Measurements from ENCODE around the gene CFDP1. TPM values are rescaled to one million over a fixed set of nuclear protein-coding genes. Genes with fewer than 3 reads are reported as not detected.

CFDP1 gene
- total and polyA plus RNA-seq, 2 of the 13 experiments (the other 11 are each of a cell fraction or from before 2014, with no cell fraction given) = 78.6 to 153 TPM

- TF ChIP-seq TCF7 (IDR thresholded peaks at IDR 0.05; ENCODE audit: low read depth) (0 out of 2 replicates have a peak, but pooled peaks have one; percentile 17), ZFP36 (IDR thresholded peaks at IDR 0.05; ENCODE audit: borderline replicate concordance, low read depth, low read length, partially characterized antibody) (no peak)
- TF ChIP-seq, protein P1, sequence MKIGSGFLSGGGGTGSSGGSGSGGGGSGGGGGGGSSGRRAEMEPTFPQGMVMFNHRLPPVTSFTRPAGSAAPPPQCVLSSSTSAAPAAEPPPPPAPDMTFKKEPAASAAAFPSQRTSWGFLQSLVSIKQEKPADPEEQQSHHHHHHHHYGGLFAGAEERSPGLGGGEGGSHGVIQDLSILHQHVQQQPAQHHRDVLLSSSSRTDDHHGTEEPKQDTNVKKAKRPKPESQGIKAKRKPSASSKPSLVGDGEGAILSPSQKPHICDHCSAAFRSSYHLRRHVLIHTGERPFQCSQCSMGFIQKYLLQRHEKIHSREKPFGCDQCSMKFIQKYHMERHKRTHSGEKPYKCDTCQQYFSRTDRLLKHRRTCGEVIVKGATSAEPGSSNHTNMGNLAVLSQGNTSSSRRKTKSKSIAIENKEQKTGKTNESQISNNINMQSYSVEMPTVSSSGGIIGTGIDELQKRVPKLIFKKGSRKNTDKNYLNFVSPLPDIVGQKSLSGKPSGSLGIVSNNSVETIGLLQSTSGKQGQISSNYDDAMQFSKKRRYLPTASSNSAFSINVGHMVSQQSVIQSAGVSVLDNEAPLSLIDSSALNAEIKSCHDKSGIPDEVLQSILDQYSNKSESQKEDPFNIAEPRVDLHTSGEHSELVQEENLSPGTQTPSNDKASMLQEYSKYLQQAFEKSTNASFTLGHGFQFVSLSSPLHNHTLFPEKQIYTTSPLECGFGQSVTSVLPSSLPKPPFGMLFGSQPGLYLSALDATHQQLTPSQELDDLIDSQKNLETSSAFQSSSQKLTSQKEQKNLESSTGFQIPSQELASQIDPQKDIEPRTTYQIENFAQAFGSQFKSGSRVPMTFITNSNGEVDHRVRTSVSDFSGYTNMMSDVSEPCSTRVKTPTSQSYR (CRISPR knock-in tag; IDR thresholded peaks at IDR 0.05; ENCODE audit: borderline replicate concordance) = peak; percentile 27; the same call in 1 of the 2 replicates
These were observed 161.2 kb downstream of the CFDP1 start (continued) for GRCh38 chr16:75272097-75272551.

GRCh38 chr16:75271441-75272096 lies 161.7 kb downstream of the CFDP1 start:
- in situ Hi-C loops (cut with HindIII; ENCODE audit: extremely low pct_ligation_motif_present, low pct_unique_long_range_greater_than_20kb) (no loop called here), intact Hi-C loops (cut with micrococcal nuclease; ENCODE audit: unreplicated experiment) (no loop called here)
- peak overlapping the region; percentile 88 for H3K4me2 ChIP-seq (ENCODE audit: low read depth, low read length)
- H3K9me3 ChIP-seq (ENCODE audit: low read length) = no peaks in the 10 kb centered on the region
- H3K27ac ChIP-seq (ENCODE audit: extremely low read length, insufficient read depth, low read length) = no peak overlapping the region
- peak overlapping the region; percentile 4 for H2AFZ ChIP-seq (ENCODE audit: low read length)
- ATAC-seq (no peak; the same call in 2 of the 3 replicates), FAIRE-seq (peak; percentile 23), DNase-seq (ENCODE audit: low spot score) (no peak)
- peak overlapping the region; percentile 37 for H3K9ac ChIP-seq (ENCODE audit: insufficient read depth, low read depth, low read length)
- H3K79me2 ChIP-seq (ENCODE audit: insufficient read depth, low read length) = no peaks in the 10 kb centered on the region
- ChIA-PET POLR2A (interaction anchor here (0.9 to 4.5 kb wide), 6 partner anchors 9 to 39 kb away, joined by 3 to 41 read pairs (median 6); no protein-coding TSS in a partner anchor), CTCF (ENCODE audit: low intra/inter-chr PET ratio, low total read pairs) (no interaction called here)
- peaks cover 66% of the 10 kb centered on the region for H3K4me1 ChIP-seq (ENCODE audit: insufficient read depth, low read length)
- no peaks in the 10 kb centered on the region for H3K27me3 ChIP-seq (ENCODE audit: control insufficient read depth in 1 of 2, insufficient read depth in 2 of 2, low read length in 2 of 2)
- WGBS (ENCODE audit: low lambda C conversion rate) = 4% methylated on average over 6 of the region's 6 CpGs
- H3K36me3 ChIP-seq (replicated peaks in 1 of 2; ENCODE audit: control insufficient read depth in 1 of 2, insufficient read depth in 2 of 2, low read length in 2 of 2) = no peaks in the 10 kb centered on the region
- H4K20me1 ChIP-seq (ENCODE audit: insufficient read depth, low read length) = no peaks in the 10 kb centered on the region
- no TSS peak for BruUV-seq (replicated peaks)
- H3K4me3 ChIP-seq (replicated peaks in 1 of 3; ENCODE audit: insufficient read depth in 1 of 3, low read depth in 2 of 3, low read length in 3 of 3) = peak overlapping the region; percentile 41 to 59 (median 56)
- 0 out of 2 replicates have a peak, but pooled peaks have one; percentile 44 for TF ChIP-seq ZBTB7A (CRISPR knock-in tag; IDR thresholded peaks at IDR 0.05)
- no peak for TF ChIP-seq ZEB1 (IDR thresholded peaks at IDR 0.05; ENCODE audit: insufficient replicate concordance, low read depth)
- TF ChIP-seq ZBTB7B (CRISPR knock-in tag; IDR thresholded peaks at IDR 0.05) = 0 out of 2 replicates have a peak, but pooled peaks have one; percentile 28
- no peak for TF ChIP-seq ZHX2 (IDR thresholded peaks at IDR 0.05; ENCODE audit: low read depth)
- TF ChIP-seq ZHX2 (CRISPR knock-in tag; IDR thresholded peaks at IDR 0.05; ENCODE audit: borderline replicate concordance) = no peak
- TF ChIP-seq ATAD3A (CRISPR knock-in tag; IDR thresholded peaks at IDR 0.05) = no peak
- TF ChIP-seq, protein P2, sequence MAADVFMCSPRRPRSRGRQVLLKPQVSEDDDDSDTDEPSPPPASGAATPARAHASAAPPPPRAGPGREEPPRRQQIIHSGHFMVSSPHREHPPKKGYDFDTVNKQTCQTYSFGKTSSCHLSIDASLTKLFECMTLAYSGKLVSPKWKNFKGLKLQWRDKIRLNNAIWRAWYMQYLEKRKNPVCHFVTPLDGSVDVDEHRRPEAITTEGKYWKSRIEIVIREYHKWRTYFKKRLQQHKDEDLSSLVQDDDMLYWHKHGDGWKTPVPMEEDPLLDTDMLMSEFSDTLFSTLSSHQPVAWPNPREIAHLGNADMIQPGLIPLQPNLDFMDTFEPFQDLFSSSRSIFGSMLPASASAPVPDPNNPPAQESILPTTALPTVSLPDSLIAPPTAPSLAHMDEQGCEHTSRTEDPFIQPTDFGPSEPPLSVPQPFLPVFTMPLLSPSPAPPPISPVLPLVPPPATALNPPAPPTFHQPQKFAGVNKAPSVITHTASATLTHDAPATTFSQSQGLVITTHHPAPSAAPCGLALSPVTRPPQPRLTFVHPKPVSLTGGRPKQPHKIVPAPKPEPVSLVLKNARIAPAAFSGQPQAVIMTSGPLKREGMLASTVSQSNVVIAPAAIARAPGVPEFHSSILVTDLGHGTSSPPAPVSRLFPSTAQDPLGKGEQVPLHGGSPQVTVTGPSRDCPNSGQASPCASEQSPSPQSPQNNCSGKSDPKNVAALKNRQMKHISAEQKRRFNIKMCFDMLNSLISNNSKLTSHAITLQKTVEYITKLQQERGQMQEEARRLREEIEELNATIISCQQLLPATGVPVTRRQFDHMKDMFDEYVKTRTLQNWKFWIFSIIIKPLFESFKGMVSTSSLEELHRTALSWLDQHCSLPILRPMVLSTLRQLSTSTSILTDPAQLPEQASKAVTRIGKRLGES (CRISPR knock-in tag; IDR thresholded peaks at IDR 0.05; ENCODE audit: borderline replicate concordance) = no peak

Measured in HepG2 (cell line).